ENCODE results near the gene RNASE12. TPM values are rescaled to one million over a fixed set of nuclear protein-coding genes. Genes with fewer than 3 reads are reported as not detected.

RNASE12 gene
- total and polyA plus RNA-seq, 9 of the 15 experiments (the other 6 are each of a cell fraction or from before 2014, with no cell fraction given) = 0.24 TPM; not detected in 8

- TF ChIP-seq E2F6 (IDR thresholded peaks at IDR 0.05; ENCODE audit: borderline replicate concordance in 1 of 2, extremely low read depth in 1 of 2, insufficient read depth in 1 of 2, insufficient read length in 1 of 2, low read depth in 1 of 2, low read length in 1 of 2, poor library complexity in 1 of 2, severe bottlenecking in 1 of 2) = no peak
Observed at GRCh38 chr14:20631023-20631879, 40.1 kb upstream of the RNASE12 start (continued).

- ChIA-PET POLR2A (interaction anchor here (0.6 to 2.4 kb wide), 4 partner anchors 8 to 58 kb away, joined by 3 to 6 read pairs (median 3); partner anchors contain the start of gene ANG), CTCF (ENCODE audit: low intra/inter-chr PET ratio) (interaction anchor here (1.1 kb wide), 1 partner anchor 21 kb away, joined by 3 read pairs; no protein-coding TSS in a partner anchor)
- peak; percentile 13 for ATAC-seq
- Histone ChIP-seq H3K79me2 (ENCODE audit: control insufficient read depth, insufficient read depth, low read length) (no peaks in the 10 kb centered on the region), H2AFZ (ENCODE audit: low read depth, low read length) (peak overlapping the region; percentile 25; the same call in 1 of the 2 replicates), H3K4me2 (ENCODE audit: insufficient read depth, low read length) (peak overlapping the region; percentile 81), H3K9me1 (ENCODE audit: control insufficient read depth, insufficient read depth, low read length) (no peaks in the 10 kb centered on the region), H3K27ac (ENCODE audit: extremely low read depth, low read depth, low read length) (no peak overlapping the region), H3K4me3 (peak overlapping the region; percentile 44), H3K27me3 (ENCODE audit: control insufficient read depth in 2 of 2, insufficient read depth in 2 of 2, low read length in 2 of 2) (peaks cover 4 to 5% of the 10 kb centered on the region in 2 experiments; a peak in 2 of 5 replicates), H3K9ac (ENCODE audit: insufficient read depth in 1 of 2, low read depth in 2 of 2, low read length in 2 of 2) (peak overlapping the region in 1 of 2 experiments; percentile 90; a peak in 3 of 4 replicates), H3K9me3 (replicated peaks; ENCODE audit: control insufficient read depth, insufficient read depth, low read depth, low read length) (no peaks in the 10 kb centered on the region), H3K4me1 (replicated peaks in 1 of 2; ENCODE audit: control insufficient read depth in 2 of 2, insufficient read depth in 2 of 2, low read length in 2 of 2) (peaks cover 12 to 14% of the 10 kb centered on the region in 2 experiments; a peak in 4 of 5 replicates), H3K36me3 (ENCODE audit: control insufficient read depth, insufficient read depth, low read length) (no peaks in the 10 kb centered on the region), H4K20me1 (replicated peaks; ENCODE audit: control insufficient read depth, insufficient read depth, low read length) (0 out of 2 replicates have a peak, but pooled peaks cover 14% of the 10 kb centered on the region)
- in situ Hi-C loops (cut with MboI) (loop anchor here (5.0 kb wide), 1 partner anchor 52 kb away; the partner anchor contains the start of gene RNASE4), intact Hi-C loops (cut with micrococcal nuclease) (loop anchor here (1.0 kb wide), 1 partner anchor 17 kb away; no protein-coding TSS in a partner anchor)
- no TSS peak for BruUV-seq (replicated peaks)
- peak in 3 of 4 experiments; percentile 14 to 70 (median 21) for DNase-seq (ENCODE audit: extremely low read depth in 1 of 4, low spot score in 3 of 4)
- FAIRE-seq = no peak
- WGBS (ENCODE audit: insufficient coverage, low coverage, missing lambda C conversion rate) = 0% methylated on average over 23 of the region's 23 CpGs
- TF ChIP-seq TBP (optimal IDR thresholded peaks at IDR 0.05; ENCODE audit: low read depth, low read length) (peak; percentile 99), NRF1 (conservative IDR thresholded peaks at IDR 0.05 in 1 of 2, IDR thresholded peaks at IDR 0.05 in 1 of 2) (peak in 1 of 2 experiments; percentile 53; a peak in 2 of 4 replicates), CTBP1 (IDR thresholded peaks at IDR 0.05; ENCODE audit: borderline replicate concordance) (0 out of 2 replicates have a peak, but pooled peaks have one; percentile 11), BDP1 (IDR thresholded peaks at IDR 0.05; ENCODE audit: insufficient read depth, insufficient read length) (peak; percentile 34), POLR3A (IDR thresholded peaks at IDR 0.05; ENCODE audit: borderline replicate concordance, extremely low read depth, insufficient read depth, insufficient read length) (peak; percentile 79), GTF3C2 (IDR thresholded peaks at IDR 0.05; ENCODE audit: borderline replicate concordance, extremely low read depth, insufficient read length) (peak; percentile 76), KDM5B (IDR thresholded peaks at IDR 0.05; ENCODE audit: insufficient replicate concordance, low read depth, low read length) (peak; percentile 16), HES1 (IDR thresholded peaks at IDR 0.05; ENCODE audit: low read depth) (no peak)
Observed at GRCh38 chr14:20630340-20631022, 39.3 kb upstream of the RNASE12 start.

All from K562 (cell line).